Omental fat pad (tissue), 4 donors: ENCODE results near the gene HAUS7. TPM values are rescaled to one million over a fixed set of nuclear protein-coding genes. Genes with fewer than 3 reads are reported as not detected.

Experiments used
- ATAC-seq: fragments of 150-250 bp; one replicate; pipeline ENCODE4 v1.9.1; 2016; ENCODE audit warnings: mild to moderate bottlenecking, moderate library complexity; ENCODE audit not compliant: low FRiP score
- DNase-seq: peaks from one replicate; pipeline ENCODE4 v3.0.0-alpha.2; 2019; ENCODE audit warnings: low spot score
- CTCF ChIP-seq, 3 donors: fragments of 450-650 bp; IDR thresholded peaks; one replicate each; pipeline ENCODE4 v1.5.1; 2016 to 2017; ENCODE audit warnings: antibody characterized with exemption in 3 of 3, mild to moderate bottlenecking in 3 of 3, moderate library complexity in 2 of 3
- total RNA-seq, 4 donors: library from RNA; depleted of rRNA; stranded (reverse); fragments of >200 nt; gene quantifications; one replicate each; pipeline ENCODE4 v1.1.0, GENCODE V29; 2016

The HAUS7 gene
- total RNA-seq, 4 donors from 2014 or later = 14.9 to 35.0 (median 23.9) TPM

GRCh38 chrX:153457827-153458466, 12.4 kb downstream of the HAUS7 start:
- ATAC-seq = no peak
- no peak for DNase-seq
- TF ChIP-seq CTCF (IDR thresholded peaks at IDR 0.05) = no peak

- ATAC-seq (no peak), DNase-seq (no peak)
These were observed 13.1 kb downstream of the HAUS7 start for GRCh38 chrX:153457136-153457825.

GRCh38 chrX:153456704-153457103, 13.7 kb downstream of the HAUS7 start:
- DNase-seq (no peak), ATAC-seq (no peak)
- TF ChIP-seq CTCF (IDR thresholded peaks at IDR 0.05) = no peak

More at GRCh38 chrX:153457136-153457825, 13.1 kb downstream of the HAUS7 start:
- no peak for TF ChIP-seq CTCF (IDR thresholded peaks at IDR 0.05)

GRCh38 chrX:153456161-153456560, 14.2 kb downstream of the HAUS7 start:
- no peak for DNase-seq
- no peak for ATAC-seq
- no peak for TF ChIP-seq CTCF (IDR thresholded peaks at IDR 0.05)

- no peak for ATAC-seq
- TF ChIP-seq CTCF (IDR thresholded peaks at IDR 0.05) = no peak
- no peak for DNase-seq
These were observed 14.8 kb downstream of the HAUS7 start for GRCh38 chrX:153455571-153455970.

GRCh38 chrX:153454901-153455550, 15.3 kb downstream of the HAUS7 start:
- ATAC-seq (no peak), DNase-seq (no peak)
- no peak for TF ChIP-seq CTCF (IDR thresholded peaks at IDR 0.05)
